Ovary (tissue), 3 donors: ENCODE measurements around the gene PTPN20.

Source experiments
- CTCF ChIP-seq, 3 donors: fragments of 450-650 bp in 2 of 3; fragments of 200-600 bp in 1 of 3; IDR thresholded peaks; one replicate each; pipeline versions ENCODE4 v1.5.1 to v1.8.0; 2016 to 2022; ENCODE audit warnings: antibody characterized with exemption in 3 of 3, mild to moderate bottlenecking in 1 of 3
- POLR2A ChIP-seq: fragments of 450-650 bp; IDR thresholded peaks from one replicate; pipeline ENCODE4 v1.6.1; 2017; ENCODE audit warnings: antibody characterized with exemption, mild to moderate bottlenecking, moderate library complexity
- donor health status: DM: no; HTN: no; CAD: no.

GRCh38 chr10:47042780-47043750 is 131.8 kb downstream of the PTPN20 start:
- no peak for TF ChIP-seq CTCF (IDR thresholded peaks at IDR 0.05)
- no peak for TF ChIP-seq POLR2A
